ENCODE results near the gene DIAPH2. TPM values are rescaled to one million over a fixed set of nuclear protein-coding genes. Genes with fewer than 3 reads are reported as not detected.
A peak's percentile ranks its signal among the peaks of the same experiment; 100 is the strongest.

Gene DIAPH2
- total and polyA plus RNA-seq, 4 donors: 3.0 to 19.7 (median 11.3) TPM

- Histone ChIP-seq H3K4me1 (ENCODE audit: control insufficient read depth, insufficient read depth, low read length) (no peaks in the 10 kb centered on the region), H3K27ac (ENCODE audit: low read depth, low read length) (no peak overlapping the region), H3K9me3 (ENCODE audit: control insufficient read depth, insufficient read depth, low read length) (no peaks in the 10 kb centered on the region), H3K36me3 (ENCODE audit: control insufficient read depth, insufficient read depth, low read length) (no peaks in the 10 kb centered on the region), H3K27me3 (ENCODE audit: control insufficient read depth, insufficient read depth, low read length) (no peaks in the 10 kb centered on the region), H3K4me3 (ENCODE audit: low read depth, low read length) (no peak overlapping the region)
- no CpG with 5 or more reads among the region's 1 CpG for WGBS (ENCODE audit: insufficient coverage)
- DNase-seq (ENCODE audit: low read depth in 4 of 6, low spot score in 6 of 6): no peak
These were observed 92.3 kb downstream of the DIAPH2 start for GRCh38 chrX:96776966-96777365.

- H3K9me3 ChIP-seq (ENCODE audit: control insufficient read depth, insufficient read depth, low read length): no peaks in the 10 kb centered on the region
- WGBS (ENCODE audit: insufficient coverage): no CpG with 5 or more reads among the region's 4 CpGs
- no peak overlapping the region for H3K27ac ChIP-seq (ENCODE audit: low read depth, low read length)
- H3K27me3 ChIP-seq (ENCODE audit: control insufficient read depth, insufficient read depth, low read length): peaks cover 4% of the 10 kb centered on the region
- H3K36me3 ChIP-seq (ENCODE audit: control insufficient read depth, insufficient read depth, low read length): no peaks in the 10 kb centered on the region
- no peak for DNase-seq (ENCODE audit: low read depth in 4 of 6, low spot score in 6 of 6)
- H3K4me3 ChIP-seq (ENCODE audit: low read depth, low read length): no peak overlapping the region
- H3K4me1 ChIP-seq (ENCODE audit: control insufficient read depth, insufficient read depth, low read length): no peaks in the 10 kb centered on the region
These were observed 106.9 kb downstream of the DIAPH2 start for GRCh38 chrX:96791559-96791958.

- Histone ChIP-seq H3K36me3 (ENCODE audit: control insufficient read depth, insufficient read depth, low read length) (no peaks in the 10 kb centered on the region), H3K4me3 (ENCODE audit: low read depth, low read length) (no peak overlapping the region), H3K27me3 (ENCODE audit: control insufficient read depth, insufficient read depth, low read length) (peaks cover 4% of the 10 kb centered on the region), H3K4me1 (ENCODE audit: control insufficient read depth, insufficient read depth, low read length) (no peaks in the 10 kb centered on the region), H3K9me3 (ENCODE audit: control insufficient read depth, insufficient read depth, low read length) (no peaks in the 10 kb centered on the region), H3K27ac (ENCODE audit: low read depth, low read length) (no peak overlapping the region)
- DNase-seq (ENCODE audit: low read depth in 4 of 6, low spot score in 6 of 6): no peak
- WGBS (ENCODE audit: insufficient coverage): no CpG with 5 or more reads among the region's 2 CpGs
These were observed 107.4 kb downstream of the DIAPH2 start for GRCh38 chrX:96792047-96792446.

- no peaks in the 10 kb centered on the region for H3K36me3 ChIP-seq (ENCODE audit: control insufficient read depth, insufficient read depth, low read length)
- DNase-seq (ENCODE audit: low read depth in 4 of 6, low spot score in 6 of 6): no peak
- H3K9me3 ChIP-seq (ENCODE audit: control insufficient read depth, insufficient read depth, low read length): no peaks in the 10 kb centered on the region
- H3K4me3 ChIP-seq (ENCODE audit: low read depth, low read length): no peak overlapping the region
- no peaks in the 10 kb centered on the region for H3K27me3 ChIP-seq (ENCODE audit: control insufficient read depth, insufficient read depth, low read length)
- no CpG with 5 or more reads among the region's 1 CpG for WGBS (ENCODE audit: insufficient coverage)
- no peaks in the 10 kb centered on the region for H3K4me1 ChIP-seq (ENCODE audit: control insufficient read depth, insufficient read depth, low read length)
- H3K27ac ChIP-seq (ENCODE audit: low read depth, low read length): no peak overlapping the region
These were observed 114.3 kb downstream of the DIAPH2 start for GRCh38 chrX:96798982-96799381.

- no peak for DNase-seq (ENCODE audit: low read depth in 4 of 6, low spot score in 6 of 6)
- H3K4me1 ChIP-seq (ENCODE audit: control insufficient read depth, insufficient read depth, low read length): no peaks in the 10 kb centered on the region
- WGBS (ENCODE audit: insufficient coverage): 78% methylated on average over 2 of the region's 4 CpGs
- H3K36me3 ChIP-seq (ENCODE audit: control insufficient read depth, insufficient read depth, low read length): no peaks in the 10 kb centered on the region
- no peak overlapping the region for H3K4me3 ChIP-seq (ENCODE audit: low read depth, low read length)
- no peaks in the 10 kb centered on the region for H3K9me3 ChIP-seq (ENCODE audit: control insufficient read depth, insufficient read depth, low read length)
- H3K27me3 ChIP-seq (ENCODE audit: control insufficient read depth, insufficient read depth, low read length): no peaks in the 10 kb centered on the region
- H3K27ac ChIP-seq (ENCODE audit: low read depth, low read length): no peak overlapping the region
These were observed 122.7 kb downstream of the DIAPH2 start for GRCh38 chrX:96807318-96807717.

- no peak overlapping the region for H3K27ac ChIP-seq (ENCODE audit: low read depth, low read length)
- no peak overlapping the region for H3K4me3 ChIP-seq (ENCODE audit: low read depth, low read length)
- 45% methylated on average over 2 of the region's 2 CpGs for WGBS (ENCODE audit: insufficient coverage)
- H3K9me3 ChIP-seq (ENCODE audit: control insufficient read depth, insufficient read depth, low read length): no peaks in the 10 kb centered on the region
- no peaks in the 10 kb centered on the region for H3K36me3 ChIP-seq (ENCODE audit: control insufficient read depth, insufficient read depth, low read length)
- no peak for DNase-seq (ENCODE audit: low read depth in 4 of 6, low spot score in 6 of 6)
- peaks cover under 1% of the 10 kb centered on the region for H3K27me3 ChIP-seq (ENCODE audit: control insufficient read depth, insufficient read depth, low read length)
- H3K4me1 ChIP-seq (ENCODE audit: control insufficient read depth, insufficient read depth, low read length): no peaks in the 10 kb centered on the region
These were observed 136.3 kb downstream of the DIAPH2 start for GRCh38 chrX:96820935-96821334.

GRCh38 chrX:96824166-96824565 lies 139.5 kb downstream of the DIAPH2 start:
- H3K4me3 ChIP-seq (ENCODE audit: low read depth, low read length): no peak overlapping the region
- peak in 1 of 6 donors; percentile 47 for DNase-seq (ENCODE audit: low read depth in 4 of 6, low spot score in 6 of 6)
- peaks cover 2% of the 10 kb centered on the region for H3K27me3 ChIP-seq (ENCODE audit: control insufficient read depth, insufficient read depth, low read length)
- H3K4me1 ChIP-seq (ENCODE audit: control insufficient read depth, insufficient read depth, low read length): no peaks in the 10 kb centered on the region
- H3K27ac ChIP-seq (ENCODE audit: low read depth, low read length): no peak overlapping the region
- WGBS (ENCODE audit: insufficient coverage): 80% methylated on average over 1 of the region's 3 CpGs
- no peaks in the 10 kb centered on the region for H3K9me3 ChIP-seq (ENCODE audit: control insufficient read depth, insufficient read depth, low read length)
- no peaks in the 10 kb centered on the region for H3K36me3 ChIP-seq (ENCODE audit: control insufficient read depth, insufficient read depth, low read length)

- H3K4me3 ChIP-seq (ENCODE audit: low read depth, low read length): no peak overlapping the region
- WGBS (ENCODE audit: insufficient coverage): no CpG with 5 or more reads among the region's 2 CpGs
- no peaks in the 10 kb centered on the region for H3K36me3 ChIP-seq (ENCODE audit: control insufficient read depth, insufficient read depth, low read length)
- H3K27me3 ChIP-seq (ENCODE audit: control insufficient read depth, insufficient read depth, low read length): no peaks in the 10 kb centered on the region
- DNase-seq (ENCODE audit: low read depth in 4 of 6, low spot score in 6 of 6): no peak
- no peaks in the 10 kb centered on the region for H3K9me3 ChIP-seq (ENCODE audit: control insufficient read depth, insufficient read depth, low read length)
- no peak overlapping the region for H3K27ac ChIP-seq (ENCODE audit: low read depth, low read length)
- H3K4me1 ChIP-seq (ENCODE audit: control insufficient read depth, insufficient read depth, low read length): no peaks in the 10 kb centered on the region
These were observed 148.7 kb downstream of the DIAPH2 start for GRCh38 chrX:96833333-96833732.

- Histone ChIP-seq H3K4me1 (ENCODE audit: control insufficient read depth, insufficient read depth, low read length) (no peaks in the 10 kb centered on the region), H3K9me3 (ENCODE audit: control insufficient read depth, insufficient read depth, low read length) (no peaks in the 10 kb centered on the region), H3K4me3 (ENCODE audit: low read depth, low read length) (no peak overlapping the region), H3K27ac (ENCODE audit: low read depth, low read length) (no peak overlapping the region), H3K27me3 (ENCODE audit: control insufficient read depth, insufficient read depth, low read length) (peaks cover 2% of the 10 kb centered on the region), H3K36me3 (ENCODE audit: control insufficient read depth, insufficient read depth, low read length) (no peaks in the 10 kb centered on the region)
- WGBS (ENCODE audit: insufficient coverage): no CpG with 5 or more reads among the region's 1 CpG
- no peak for DNase-seq (ENCODE audit: low read depth in 4 of 6, low spot score in 6 of 6)
These were observed 149.5 kb downstream of the DIAPH2 start for GRCh38 chrX:96834137-96834536.

- Histone ChIP-seq H3K4me3 (ENCODE audit: low read depth, low read length) (no peak overlapping the region), H3K4me1 (ENCODE audit: control insufficient read depth, insufficient read depth, low read length) (no peaks in the 10 kb centered on the region), H3K27me3 (ENCODE audit: control insufficient read depth, insufficient read depth, low read length) (peaks cover 4% of the 10 kb centered on the region), H3K9me3 (ENCODE audit: control insufficient read depth, insufficient read depth, low read length) (no peaks in the 10 kb centered on the region), H3K27ac (ENCODE audit: low read depth, low read length) (no peak overlapping the region), H3K36me3 (ENCODE audit: control insufficient read depth, insufficient read depth, low read length) (no peaks in the 10 kb centered on the region)
- 69% methylated on average over 4 of the region's 5 CpGs for WGBS (ENCODE audit: insufficient coverage)
- no peak for DNase-seq (ENCODE audit: low read depth in 4 of 6, low spot score in 6 of 6)
These were observed 151.1 kb downstream of the DIAPH2 start for GRCh38 chrX:96835660-96836289.

Data from spinal cord (tissue), 10 donors.